IPS-18a (cell line): ENCODE measurements around the gene CCDC150.
"Not testable (repeated sequence)": the region's sequence is repeated elsewhere in the genome, so short reads cannot be mapped to it uniquely, and the experiment has no call there.

Experiments used
- H3K27ac ChIP-seq: one replicate; pipeline ENCODE4 v1.5.1; 2013; ENCODE audit warnings: low read length
- H3K27me3 ChIP-seq: one replicate; pipeline ENCODE4 v1.6.1; 2013; ENCODE audit warnings: mild to moderate bottlenecking, low read length; ENCODE audit not compliant: control insufficient read depth, insufficient read depth
- H3K36me3 ChIP-seq: one replicate; pipeline ENCODE4 v1.6.1; 2013; ENCODE audit warnings: low read depth, low read length; ENCODE audit not compliant: control insufficient read depth
- H3K4me1 ChIP-seq: one replicate; pipeline ENCODE4 v1.6.1; 2013; ENCODE audit warnings: low read depth, low read length; ENCODE audit not compliant: control insufficient read depth
- H3K4me3 ChIP-seq: one replicate; pipeline ENCODE4 v1.5.1; 2013; ENCODE audit warnings: low read length
- H3K9ac ChIP-seq: one replicate; pipeline ENCODE4 v1.6.1; 2013; ENCODE audit warnings: mild to moderate bottlenecking, low read length, moderate library complexity
- H3K9me3 ChIP-seq: one replicate; pipeline ENCODE4 v1.6.1; 2013; ENCODE audit warnings: low read depth, low read length; ENCODE audit not compliant: control insufficient read depth

The CCDC150 gene

GRCh38 chr2:196718419-196719109 is 79.0 kb downstream of the CCDC150 start:
- H3K27ac ChIP-seq = no peak overlapping the region
- H3K9me3 ChIP-seq = no peaks in the 10 kb centered on the region
- H3K4me3 ChIP-seq = no peak overlapping the region
- H3K27me3 ChIP-seq = no peaks in the 10 kb centered on the region
- peaks cover 29% of the 10 kb centered on the region for H3K36me3 ChIP-seq
- H3K9ac ChIP-seq = no peak overlapping the region
- H3K4me1 ChIP-seq = no peaks in the 10 kb centered on the region

GRCh38 chr2:196719110-196719872 is 79.8 kb downstream of the CCDC150 start:
- no peaks in the 10 kb centered on the region for H3K9me3 ChIP-seq
- no peaks in the 10 kb centered on the region for H3K4me1 ChIP-seq
- no peak overlapping the region for H3K27ac ChIP-seq
- H3K9ac ChIP-seq = no peak overlapping the region
- H3K4me3 ChIP-seq = no peak overlapping the region
- peaks cover 34% of the 10 kb centered on the region for H3K36me3 ChIP-seq
- no peaks in the 10 kb centered on the region for H3K27me3 ChIP-seq

- Histone ChIP-seq H3K9me3 (no peaks in the 10 kb centered on the region), H3K9ac (no peak overlapping the region), H3K4me1 (no peaks in the 10 kb centered on the region), H3K27me3 (no peaks in the 10 kb centered on the region), H3K36me3 (peaks cover 59% of the 10 kb centered on the region), H3K4me3 (no peak overlapping the region), H3K27ac (no peak overlapping the region)
Measured at GRCh38 chr2:196723571-196723970, 84.1 kb downstream of the CCDC150 start.

GRCh38 chr2:196725218-196725617 is 85.7 kb downstream of the CCDC150 start:
- no peak overlapping the region for H3K9ac ChIP-seq
- no peak overlapping the region for H3K27ac ChIP-seq
- peaks cover 73% of the 10 kb centered on the region for H3K36me3 ChIP-seq
- H3K27me3 ChIP-seq = no peaks in the 10 kb centered on the region
- no peak overlapping the region for H3K4me3 ChIP-seq
- H3K4me1 ChIP-seq = no peaks in the 10 kb centered on the region
- no peaks in the 10 kb centered on the region for H3K9me3 ChIP-seq

- no peaks in the 10 kb centered on the region for H3K9me3 ChIP-seq
- H3K27ac ChIP-seq = no peak overlapping the region
- H3K27me3 ChIP-seq = no peaks in the 10 kb centered on the region
- no peaks in the 10 kb centered on the region for H3K4me1 ChIP-seq
- no peak overlapping the region for H3K4me3 ChIP-seq
- no peak overlapping the region for H3K9ac ChIP-seq
- H3K36me3 ChIP-seq = peaks cover 73% of the 10 kb centered on the region
Measured at GRCh38 chr2:196725882-196726281, 86.4 kb downstream of the CCDC150 start.

- H3K27ac ChIP-seq = no peak overlapping the region
- H3K9ac ChIP-seq = no peak overlapping the region
- H3K4me1 ChIP-seq = no peaks in the 10 kb centered on the region
- H3K9me3 ChIP-seq = no peaks in the 10 kb centered on the region
- H3K27me3 ChIP-seq = no peaks in the 10 kb centered on the region
- peaks cover 79% of the 10 kb centered on the region for H3K36me3 ChIP-seq
- H3K4me3 ChIP-seq = no peak overlapping the region
Measured at GRCh38 chr2:196729418-196729817, 89.9 kb downstream of the CCDC150 start.

GRCh38 chr2:196736646-196737045 is 97.1 kb downstream of the CCDC150 start:
- not testable (repeated sequence) for H3K27ac ChIP-seq, H3K27me3 ChIP-seq, H3K4me1 ChIP-seq, H3K9me3 ChIP-seq, H3K4me3 ChIP-seq, H3K9ac ChIP-seq
- peaks cover 29% of the 10 kb centered on the region for H3K36me3 ChIP-seq

GRCh38 chr2:196737046-196737445 is 97.5 kb downstream of the CCDC150 start:
- H3K4me1 ChIP-seq = no peaks in the 10 kb centered on the region
- H3K4me3 ChIP-seq = no peak overlapping the region
- peaks cover 25% of the 10 kb centered on the region for H3K36me3 ChIP-seq
- no peaks in the 10 kb centered on the region for H3K9me3 ChIP-seq
- H3K9ac ChIP-seq = no peak overlapping the region
- no peak overlapping the region for H3K27ac ChIP-seq
- H3K27me3 ChIP-seq = no peaks in the 10 kb centered on the region

- Histone ChIP-seq H3K27me3 (no peaks in the 10 kb centered on the region), H3K4me1 (no peaks in the 10 kb centered on the region), H3K9ac (no peak overlapping the region), H3K4me3 (no peak overlapping the region), H3K9me3 (no peaks in the 10 kb centered on the region), H3K36me3 (peaks cover 9% of the 10 kb centered on the region), H3K27ac (no peak overlapping the region)
Measured at GRCh38 chr2:196739031-196739430, 99.5 kb downstream of the CCDC150 start.

- Histone ChIP-seq H3K9me3 (no peaks in the 10 kb centered on the region), H3K27me3 (no peaks in the 10 kb centered on the region), H3K4me1 (no peaks in the 10 kb centered on the region), H3K36me3 (peaks cover 2% of the 10 kb centered on the region), H3K27ac (no peak overlapping the region), H3K9ac (no peak overlapping the region), H3K4me3 (no peak overlapping the region)
Measured at GRCh38 chr2:196742216-196742615, 102.7 kb downstream of the CCDC150 start.

GRCh38 chr2:196742685-196743084 is 103.2 kb downstream of the CCDC150 start:
- Histone ChIP-seq H3K9ac (no peak overlapping the region), H3K27ac (no peak overlapping the region), H3K27me3 (no peaks in the 10 kb centered on the region), H3K36me3 (peaks cover 2% of the 10 kb centered on the region), H3K4me1 (no peaks in the 10 kb centered on the region), H3K9me3 (no peaks in the 10 kb centered on the region), H3K4me3 (no peak overlapping the region)

- H3K9ac ChIP-seq = no peak overlapping the region
- peaks cover 4% of the 10 kb centered on the region for H3K36me3 ChIP-seq
- no peaks in the 10 kb centered on the region for H3K9me3 ChIP-seq
- H3K4me1 ChIP-seq = no peaks in the 10 kb centered on the region
- no peaks in the 10 kb centered on the region for H3K27me3 ChIP-seq
- no peak overlapping the region for H3K4me3 ChIP-seq
- no peak overlapping the region for H3K27ac ChIP-seq
Measured at GRCh38 chr2:196743165-196743564, 103.7 kb downstream of the CCDC150 start.
